Stimulated activated naive CD8-positive, alpha-beta T cell treated with anti-CD3 and anti-CD28 coated beads, Interleukin-15, amount 100 ng/mL, for 72 hours (primary cell): Measurements from ENCODE around the gene MYG1.
A peak's percentile ranks its signal among the peaks of the same experiment; 100 is the strongest.

Experiments used
- ATAC-seq: fragments of 150-1000 bp; cut with Tn5 transposase; 2 replicates; pipeline ENCODE4 v1.10.0; 2021; ENCODE audit warnings: mild to moderate bottlenecking, moderate library complexity
- DNase-seq, 2 donors: peaks; one replicate each; pipeline ENCODE4 v3.0.0; 2021 to 2022
- H3K27ac Mint-ChIP-seq, 2 donors: one replicate each; pipeline ENCODE4 v1.8.0; 2022; ENCODE audit warnings: mild to moderate bottlenecking in 2 of 2, mixed read lengths in 2 of 2, moderate library complexity in 2 of 2
- H3K27me3 Mint-ChIP-seq: one replicate; pipeline ENCODE4 v1.8.0; 2022; ENCODE audit warnings: mixed read lengths
- H3K4me1 Mint-ChIP-seq: one replicate; pipeline ENCODE4 v1.8.0; 2022; ENCODE audit warnings: mild to moderate bottlenecking, mixed read lengths
- H3K4me3 Mint-ChIP-seq, 2 donors: one replicate each; pipeline ENCODE4 v1.8.0; 2022; ENCODE audit warnings: mild to moderate bottlenecking in 2 of 2, mixed read lengths in 2 of 2, moderate library complexity in 1 of 2
- H3K9me3 Mint-ChIP-seq, 2 donors: one replicate each; pipeline ENCODE4 v1.8.0; 2022; ENCODE audit warnings: mixed read lengths in 2 of 2

Gene MYG1

DNA sequence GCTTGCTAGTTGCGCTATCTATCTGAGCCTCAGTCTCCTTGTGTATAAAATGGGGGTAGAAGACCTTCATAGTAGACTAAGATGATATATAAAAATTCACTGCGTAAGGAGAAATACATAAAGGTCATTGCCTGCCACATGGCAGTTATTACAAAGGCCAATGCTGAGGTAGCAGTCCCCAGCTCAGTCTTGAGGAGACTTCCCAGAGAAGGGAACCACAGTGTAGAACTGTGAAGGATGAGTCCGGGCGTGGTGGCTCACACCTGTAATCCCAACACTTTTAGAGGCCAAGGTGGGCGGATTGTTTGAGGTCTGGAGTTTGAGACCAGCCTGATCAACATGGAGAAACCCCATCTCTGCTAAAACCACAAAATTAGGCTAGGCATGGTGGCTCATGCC is 53.8 kb downstream of the MYG1 start:
- H3K4me3 Mint-ChIP-seq, result no peak overlapping the region
- ATAC-seq, result no peak
- H3K27me3 Mint-ChIP-seq, result no peaks in the 10 kb centered on the region

DNA sequence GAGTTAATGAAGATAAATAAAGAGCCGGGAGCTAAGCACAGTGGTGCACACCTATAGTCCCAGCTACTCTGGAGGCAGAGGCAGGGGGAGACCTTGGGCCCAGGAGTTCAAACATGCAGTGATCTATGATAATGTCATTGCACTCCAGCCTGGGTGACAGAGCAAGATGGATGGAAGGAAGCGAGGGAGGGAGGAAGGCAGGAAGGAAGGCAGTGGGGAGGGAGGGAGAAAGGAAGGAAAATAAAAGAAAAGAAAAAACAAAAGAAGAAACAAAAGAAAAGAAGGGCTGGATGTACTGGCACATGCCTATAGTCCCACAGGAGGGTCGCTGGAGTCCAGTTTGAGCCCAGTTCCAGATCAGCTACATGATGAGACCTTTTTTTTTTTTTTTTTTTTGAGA is 55.6 kb downstream of the MYG1 start:
- DNase-seq (no peak), ATAC-seq (no peak)
- Mint-ChIP-seq H3K27ac (peak overlapping the region in 1 of 2 donors; percentile 72), H3K27me3 (no peaks in the 10 kb centered on the region), H3K4me1 (peaks cover 16% of the 10 kb centered on the region), H3K9me3 (no peaks in the 10 kb centered on the region), H3K4me3 (no peak overlapping the region)

More for the DNA sequence above, 53.8 kb downstream of the MYG1 start:
- DNase-seq, result no peak
- H3K9me3 Mint-ChIP-seq, result no peaks in the 10 kb centered on the region
- peaks cover 16% of the 10 kb centered on the region for H3K4me1 Mint-ChIP-seq
- H3K27ac Mint-ChIP-seq, result no peak overlapping the region
